ENCODE results near the gene GTPBP3.
"Not testable (repeated sequence)": the region's sequence is repeated elsewhere in the genome, so short reads cannot be mapped to it uniquely, and the experiment has no call there.

Gene GTPBP3

GRCh38 chr19:17336872-17337674 is at the start of gene GTPBP3:
TSS of gene GTPBP3 (plus strand) at chr19:17337553. CDS start at chr19:17337612, 59 bp downstream.
- DNase-seq = peak; percentile 94

- peak; percentile 92 for DNase-seq
Observed at GRCh38 chr19:17289489-17289888, 47.9 kb upstream of the GTPBP3 start.

GRCh38 chr19:17292301-17293074 is 44.9 kb upstream of the GTPBP3 start:
- peak; percentile 96 for DNase-seq

GRCh38 chr19:17293605-17294004 is 43.7 kb upstream of the GTPBP3 start:
- DNase-seq = no peak

- peak; percentile 70 for DNase-seq
Observed at GRCh38 chr19:17294051-17294891, 43.1 kb upstream of the GTPBP3 start.

- DNase-seq = not testable (repeated sequence)
Observed at GRCh38 chr19:17295551-17295950, 41.8 kb upstream of the GTPBP3 start.

- peak; percentile 77 for DNase-seq
Observed at GRCh38 chr19:17296273-17296672, 41.1 kb upstream of the GTPBP3 start.

- no peak for DNase-seq
Observed at GRCh38 chr19:17296976-17297375, 40.4 kb upstream of the GTPBP3 start.

GRCh38 chr19:17300992-17301619 is 36.2 kb upstream of the GTPBP3 start:
- DNase-seq = no peak

GRCh38 chr19:17302391-17303166 is 34.8 kb upstream of the GTPBP3 start:
- DNase-seq = peak; percentile 18

- peak; percentile 77 for DNase-seq
Observed at GRCh38 chr19:17303167-17303939, 34.0 kb upstream of the GTPBP3 start, which contains the start of gene ABHD8. TSS of gene ABHD8 (minus strand) at chr19:17303425. CDS start at chr19:17301616, 1,809 bp downstream.

- no peak for DNase-seq
Observed at GRCh38 chr19:17303940-17304267, 33.4 kb upstream of the GTPBP3 start.

- DNase-seq = no peak
Observed at GRCh38 chr19:17304386-17305215, 32.8 kb upstream of the GTPBP3 start.

- DNase-seq = no peak
Observed at GRCh38 chr19:17305216-17305516, 32.2 kb upstream of the GTPBP3 start.

- peak; percentile 70 for DNase-seq
Observed at GRCh38 chr19:17305517-17306284, 31.7 kb upstream of the GTPBP3 start, which contains the start of gene MRPL34. TSS of gene MRPL34 (plus strand) at chr19:17305872. CDS start at chr19:17305893, 21 bp downstream.

GRCh38 chr19:17306285-17306714 is 31.1 kb upstream of the GTPBP3 start:
- no peak for DNase-seq

- DNase-seq = no peak
Observed at GRCh38 chr19:17307876-17308377, 29.4 kb upstream of the GTPBP3 start.

- peak; percentile 94 for DNase-seq
Observed at GRCh38 chr19:17309198-17309964, 28.0 kb upstream of the GTPBP3 start, which contains the start of gene DDA1. TSS of gene DDA1 (plus strand) at chr19:17309563. CDS start at chr19:17309655, 92 bp downstream.
